SK-N-SH treated with all-trans-retinoic acid at 6 μM for 48 hours (cell line): ENCODE data around the gene TALDO1.

Experiments
- BACH2 ChIP-seq: fragments of 250-450 bp; sonication (Bioruptor Pico); IDR thresholded peaks from 2 replicates; pipeline ENCODE4 v1.9.0; 2021; ENCODE audit warnings: mild to moderate bottlenecking, borderline replicate concordance
- CREB5 ChIP-seq: fragments of 250-450 bp; sonication (Bioruptor Pico); IDR thresholded peaks from 2 replicates; pipeline ENCODE4 v1.5.1; 2020; ENCODE audit warnings: low read depth, mild to moderate bottlenecking, moderate library complexity
- OSR1 ChIP-seq: fragments of 250-450 bp; sonication (Bioruptor Pico); IDR thresholded peaks from 2 replicates; pipeline ENCODE4 v1.8.0; 2022; ENCODE audit warnings: moderate library complexity, mild to moderate bottlenecking, inconsistent platforms
- ZC3H10 ChIP-seq: fragments of 250-450 bp; sonication (Bioruptor Pico); IDR thresholded peaks from 2 replicates; pipeline ENCODE4 v1.5.1; 2021; ENCODE audit warnings: mild to moderate bottlenecking, moderate library complexity
- ZFP30 ChIP-seq: fragments of 450-650 bp; formaldehyde crosslinking; IDR thresholded peaks from 2 replicates; pipeline ENCODE4 v1.5.0; 2022; ENCODE audit warnings: mild to moderate bottlenecking, moderate library complexity
- ZNF70 ChIP-seq: fragments of 450-650 bp; formaldehyde crosslinking; IDR thresholded peaks from 2 replicates; pipeline ENCODE4 v1.5.0; 2020; ENCODE audit warnings: mild to moderate bottlenecking, moderate library complexity
- TF ChIP-seq, protein P1 (sequence below): fragments of 250-450 bp; sonication (Bioruptor Pico); IDR thresholded peaks from 2 replicates; pipeline ENCODE4 v1.8.0; 2020; ENCODE audit warnings: mild to moderate bottlenecking, moderate library complexity, borderline replicate concordance

DNA sequence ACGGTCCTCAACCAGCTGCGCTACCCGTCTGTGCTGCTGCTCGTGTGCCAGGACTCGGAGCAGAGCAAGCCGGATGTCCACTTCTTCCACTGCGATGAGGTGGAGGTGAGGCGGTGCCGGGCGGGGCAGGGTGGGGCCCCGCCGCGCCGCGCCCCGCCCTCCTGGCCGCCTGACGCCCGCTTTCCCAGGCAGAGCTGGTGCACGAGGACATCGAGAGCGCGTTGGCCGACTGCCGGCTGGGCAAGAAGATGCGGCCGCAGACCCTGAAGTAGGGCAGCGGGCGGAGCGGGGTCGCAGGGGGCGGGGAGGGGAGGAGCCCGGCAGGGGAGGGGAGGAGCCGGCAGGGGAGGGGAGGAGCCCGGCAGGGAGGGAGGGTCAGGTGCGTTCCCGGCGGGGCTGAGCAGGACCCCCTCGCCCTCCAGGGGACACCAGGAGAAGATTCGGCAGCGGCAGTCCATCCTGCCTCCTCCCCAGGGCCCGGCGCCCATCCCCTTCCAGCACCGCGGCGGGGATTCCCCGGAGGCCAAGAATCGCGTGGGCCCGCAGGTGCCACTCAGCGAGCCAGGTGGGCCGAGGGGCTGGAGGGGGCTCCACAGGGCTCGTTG is 26.5 kb upstream of the TALDO1 start:
- TF ChIP-seq ZNF70 (no peak), ZC3H10 (CRISPR knock-in tag) (no peak), ZFP30 (CRISPR knock-in tag) (no peak), OSR1 (no peak), CREB5 (CRISPR knock-in tag) (no peak), BACH2 (CRISPR knock-in tag) (no peak)
- TF ChIP-seq, protein P1, sequence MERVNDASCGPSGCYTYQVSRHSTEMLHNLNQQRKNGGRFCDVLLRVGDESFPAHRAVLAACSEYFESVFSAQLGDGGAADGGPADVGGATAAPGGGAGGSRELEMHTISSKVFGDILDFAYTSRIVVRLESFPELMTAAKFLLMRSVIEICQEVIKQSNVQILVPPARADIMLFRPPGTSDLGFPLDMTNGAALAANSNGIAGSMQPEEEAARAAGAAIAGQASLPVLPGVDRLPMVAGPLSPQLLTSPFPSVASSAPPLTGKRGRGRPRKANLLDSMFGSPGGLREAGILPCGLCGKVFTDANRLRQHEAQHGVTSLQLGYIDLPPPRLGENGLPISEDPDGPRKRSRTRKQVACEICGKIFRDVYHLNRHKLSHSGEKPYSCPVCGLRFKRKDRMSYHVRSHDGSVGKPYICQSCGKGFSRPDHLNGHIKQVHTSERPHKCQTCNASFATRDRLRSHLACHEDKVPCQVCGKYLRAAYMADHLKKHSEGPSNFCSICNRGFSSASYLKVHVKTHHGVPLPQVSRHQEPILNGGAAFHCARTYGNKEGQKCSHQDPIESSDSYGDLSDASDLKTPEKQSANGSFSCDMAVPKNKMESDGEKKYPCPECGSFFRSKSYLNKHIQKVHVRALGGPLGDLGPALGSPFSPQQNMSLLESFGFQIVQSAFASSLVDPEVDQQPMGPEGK: no peak
